Panc1 (cell line): ENCODE measurements around the gene DCP1A. TPM values are rescaled to one million over a fixed set of nuclear protein-coding genes. Genes with fewer than 3 reads are reported as not detected.

Source experiments
- ATAC-seq: fragments of 200-7000 bp; cut with Tn5 transposase; 2 replicates; pipeline ENCODE4 v1.9.1; 2020; ENCODE audit warnings: mild to moderate bottlenecking, moderate library complexity
- BruUV-seq: library from RNA; stranded (reverse); fragments of 400-500 nt; replicated peaks from 2 replicates; lab custom pipeline; 2021; lab: Mats Ljungman, UMichigan
- CTCF ChIA-PET: fragments of 300-600 bp; sonication (Branson Sonifier 250); formaldehyde crosslinking; loops from one replicate; lab custom pipeline; 2022; ENCODE audit warnings: antibody characterized with exemption; lab: Charles Lee
- POLR2A ChIA-PET: fragments of 300-600 bp; sonication (Branson Sonifier 250); formaldehyde crosslinking; loops from one replicate; lab custom pipeline; 2022; ENCODE audit warnings: antibody characterized with exemption; lab: Charles Lee
- DNase-seq: peaks from one replicate; pipeline ENCODE4 v3.0.0-alpha.2; 2010; ENCODE audit warnings: low read depth, low spot score
- H3K27ac ChIP-seq: 2 replicates; pipeline ENCODE4 v1.5.1; 2011; ENCODE audit warnings: mild to moderate bottlenecking, low read length, inconsistent platforms
- H3K27me3 ChIP-seq: fragments of 200-500 bp; sonication (Bioruptor generic); 2 replicates; pipeline ENCODE4 v1.6.0; 2014; ENCODE audit warnings: low read length, inconsistent platforms; ENCODE audit not compliant: control insufficient read depth, insufficient read depth
- H3K36me3 ChIP-seq: fragments of 200-500 bp; sonication (Bioruptor generic); 2 replicates; pipeline ENCODE4 v1.5.1; 2014; ENCODE audit warnings: inconsistent platforms, mild to moderate bottlenecking, low read length, moderate library complexity; ENCODE audit not compliant: control insufficient read depth, insufficient read depth
- H3K4me1 ChIP-seq: 2 replicates; pipeline ENCODE4 v1.5.1; 2011; ENCODE audit warnings: inconsistent platforms, mild to moderate bottlenecking, low read length, moderate library complexity; ENCODE audit not compliant: control insufficient read depth, insufficient read depth
- H3K4me3 ChIP-seq, 2 experiments: 2 replicates each; pipeline ENCODE4 v1.5.1; 2011 to 2012; ENCODE audit warnings: low read depth in 2 of 2, low read length in 2 of 2, mild to moderate bottlenecking in 2 of 2, inconsistent platforms in 1 of 2, moderate library complexity in 1 of 2
- H3K9me3 ChIP-seq: fragments of 200-500 bp; sonication (Bioruptor generic); 2 replicates; pipeline ENCODE4 v1.5.1; 2014; ENCODE audit warnings: low read depth, mild to moderate bottlenecking, inconsistent platforms, low read length, moderate library complexity; ENCODE audit not compliant: control insufficient read depth, insufficient read depth
- POLR2AphosphoS5 ChIP-seq: IDR thresholded peaks from 2 replicates; pipeline ENCODE4 v1.6.1; 2012; ENCODE audit warnings: mild to moderate bottlenecking, low read depth, low read length, moderate library complexity
- SIN3A ChIP-seq: IDR thresholded peaks from 2 replicates; pipeline ENCODE4 v1.6.1; 2012; ENCODE audit warnings: low read depth, mild to moderate bottlenecking, low read length, moderate library complexity, borderline replicate concordance; ENCODE audit not compliant: insufficient read depth
- TCF7L2 ChIP-seq: IDR thresholded peaks from 2 replicates; pipeline ENCODE4 v1.6.1; 2011; ENCODE audit warnings: mild to moderate bottlenecking, low read depth, low read length, inconsistent platforms
- in situ Hi-C: cut with HindIII; loops from 2 replicates; pipeline ENCODE4 v1.10.0; 2016; ENCODE audit warnings: low sequenced_read_pairs, low pct_unique_long_range_greater_than_20kb
- intact Hi-C: fragments of 100-400 bp; cut with micrococcal nuclease; formaldehyde crosslinking; loops from one replicate; pipeline ENCODE4 v1.10.0; 2022; ENCODE audit not compliant: unreplicated experiment
- total RNA-seq: library from RNA; stranded (reverse); gene quantifications from one replicate; pipeline ENCODE4 v1.2.1, GENCODE V29; 2021; ENCODE audit not compliant: unreplicated experiment
- TF ChIP-seq, protein P1 (sequence below), 2 experiments: IDR thresholded peaks; 2 replicates each; pipeline ENCODE4 v1.6.1; 2011 to 2012; ENCODE audit warnings: low read depth in 2 of 2, control low read depth in 1 of 2, low read length in 1 of 2, mild to moderate bottlenecking in 1 of 2, moderate library complexity in 1 of 2; ENCODE audit not compliant: insufficient read depth in 1 of 2
- TF ChIP-seq, protein P2 (sequence below): fragments of 450-650 bp; IDR thresholded peaks from 2 replicates; pipeline ENCODE4 v1.5.1; 2017; ENCODE audit warnings: mild to moderate bottlenecking

The DCP1A gene
- total RNA-seq, 1 experiment from 2014 or later, result 14.4 TPM

DNA sequence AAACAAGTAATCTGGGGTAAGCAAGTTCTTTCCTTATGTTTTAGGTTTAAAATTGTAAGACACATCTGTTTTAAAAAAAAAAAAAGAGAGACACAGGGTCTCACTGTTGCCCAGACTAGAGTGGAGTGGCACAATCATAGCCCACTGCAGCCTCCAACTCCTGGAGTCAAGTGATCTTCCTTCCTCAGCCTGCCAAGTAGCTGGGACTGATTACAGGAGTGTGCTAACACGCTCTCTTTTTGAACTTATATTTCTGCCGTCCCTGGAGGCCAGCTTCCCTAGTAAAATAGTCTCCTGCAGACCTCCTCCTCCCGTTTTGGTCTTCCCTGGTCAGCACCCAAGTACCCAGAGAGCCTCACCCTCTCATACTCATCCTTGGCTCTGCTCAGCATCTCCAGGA lies 35.5 kb downstream of the DCP1A start:
- in situ Hi-C loops, result no loop called here
- intact Hi-C loops, result no loop called here
- Histone ChIP-seq H3K4me3 (no peak overlapping the region), H3K36me3 (peaks cover 13% of the 10 kb centered on the region), H3K27ac (no peak overlapping the region), H3K9me3 (no peaks in the 10 kb centered on the region), H3K27me3 (no peaks in the 10 kb centered on the region), H3K4me1 (no peaks in the 10 kb centered on the region)
- DNase-seq, result no peak
- ChIA-PET CTCF (no interaction called here), POLR2A (no interaction called here)
- TF ChIP-seq SIN3A (no peak), TCF7L2 (no peak), POLR2AphosphoS5 (no peak)
- TF ChIP-seq, protein P1, sequence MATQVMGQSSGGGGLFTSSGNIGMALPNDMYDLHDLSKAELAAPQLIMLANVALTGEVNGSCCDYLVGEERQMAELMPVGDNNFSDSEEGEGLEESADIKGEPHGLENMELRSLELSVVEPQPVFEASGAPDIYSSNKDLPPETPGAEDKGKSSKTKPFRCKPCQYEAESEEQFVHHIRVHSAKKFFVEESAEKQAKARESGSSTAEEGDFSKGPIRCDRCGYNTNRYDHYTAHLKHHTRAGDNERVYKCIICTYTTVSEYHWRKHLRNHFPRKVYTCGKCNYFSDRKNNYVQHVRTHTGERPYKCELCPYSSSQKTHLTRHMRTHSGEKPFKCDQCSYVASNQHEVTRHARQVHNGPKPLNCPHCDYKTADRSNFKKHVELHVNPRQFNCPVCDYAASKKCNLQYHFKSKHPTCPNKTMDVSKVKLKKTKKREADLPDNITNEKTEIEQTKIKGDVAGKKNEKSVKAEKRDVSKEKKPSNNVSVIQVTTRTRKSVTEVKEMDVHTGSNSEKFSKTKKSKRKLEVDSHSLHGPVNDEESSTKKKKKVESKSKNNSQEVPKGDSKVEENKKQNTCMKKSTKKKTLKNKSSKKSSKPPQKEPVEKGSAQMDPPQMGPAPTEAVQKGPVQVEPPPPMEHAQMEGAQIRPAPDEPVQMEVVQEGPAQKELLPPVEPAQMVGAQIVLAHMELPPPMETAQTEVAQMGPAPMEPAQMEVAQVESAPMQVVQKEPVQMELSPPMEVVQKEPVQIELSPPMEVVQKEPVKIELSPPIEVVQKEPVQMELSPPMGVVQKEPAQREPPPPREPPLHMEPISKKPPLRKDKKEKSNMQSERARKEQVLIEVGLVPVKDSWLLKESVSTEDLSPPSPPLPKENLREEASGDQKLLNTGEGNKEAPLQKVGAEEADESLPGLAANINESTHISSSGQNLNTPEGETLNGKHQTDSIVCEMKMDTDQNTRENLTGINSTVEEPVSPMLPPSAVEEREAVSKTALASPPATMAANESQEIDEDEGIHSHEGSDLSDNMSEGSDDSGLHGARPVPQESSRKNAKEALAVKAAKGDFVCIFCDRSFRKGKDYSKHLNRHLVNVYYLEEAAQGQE (IDR thresholded peaks at IDR 0.05; ENCODE audit: insufficient read depth in 1 of 2, low read depth in 2 of 2, low read length in 1 of 2), result no peak
- TF ChIP-seq, protein P2, sequence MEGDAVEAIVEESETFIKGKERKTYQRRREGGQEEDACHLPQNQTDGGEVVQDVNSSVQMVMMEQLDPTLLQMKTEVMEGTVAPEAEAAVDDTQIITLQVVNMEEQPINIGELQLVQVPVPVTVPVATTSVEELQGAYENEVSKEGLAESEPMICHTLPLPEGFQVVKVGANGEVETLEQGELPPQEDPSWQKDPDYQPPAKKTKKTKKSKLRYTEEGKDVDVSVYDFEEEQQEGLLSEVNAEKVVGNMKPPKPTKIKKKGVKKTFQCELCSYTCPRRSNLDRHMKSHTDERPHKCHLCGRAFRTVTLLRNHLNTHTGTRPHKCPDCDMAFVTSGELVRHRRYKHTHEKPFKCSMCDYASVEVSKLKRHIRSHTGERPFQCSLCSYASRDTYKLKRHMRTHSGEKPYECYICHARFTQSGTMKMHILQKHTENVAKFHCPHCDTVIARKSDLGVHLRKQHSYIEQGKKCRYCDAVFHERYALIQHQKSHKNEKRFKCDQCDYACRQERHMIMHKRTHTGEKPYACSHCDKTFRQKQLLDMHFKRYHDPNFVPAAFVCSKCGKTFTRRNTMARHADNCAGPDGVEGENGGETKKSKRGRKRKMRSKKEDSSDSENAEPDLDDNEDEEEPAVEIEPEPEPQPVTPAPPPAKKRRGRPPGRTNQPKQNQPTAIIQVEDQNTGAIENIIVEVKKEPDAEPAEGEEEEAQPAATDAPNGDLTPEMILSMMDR, result no peak
- no TSS peak for BruUV-seq
- ATAC-seq, result no peak

DNA sequence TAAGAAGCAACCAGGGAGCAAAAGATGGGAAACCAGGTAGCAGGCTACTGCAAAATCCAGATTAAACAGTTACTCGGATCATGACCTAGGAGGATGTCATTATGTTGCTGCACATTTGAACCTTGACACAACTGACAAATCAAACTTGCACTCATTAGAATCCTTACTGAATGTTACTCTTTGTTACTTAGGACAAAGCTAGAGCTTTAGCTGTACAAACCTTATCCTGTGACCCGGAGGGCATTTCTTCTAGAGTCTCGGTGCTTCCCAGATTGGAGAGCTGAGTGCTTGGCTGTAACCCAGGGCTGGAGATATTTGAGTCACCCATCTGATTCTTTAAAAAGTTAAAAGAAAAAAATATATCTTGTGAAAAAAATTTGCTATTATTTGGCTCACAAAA lies 43.4 kb downstream of the DCP1A start:
- CTCF ChIA-PET, result no interaction called here
- H3K36me3 ChIP-seq, result peaks cover 16% of the 10 kb centered on the region
- POLR2A ChIA-PET, result no interaction called here
- no peak for DNase-seq
- no peak overlapping the region for H3K4me3 ChIP-seq
- no peak for ATAC-seq
- no peaks in the 10 kb centered on the region for H3K9me3 ChIP-seq
- H3K27ac ChIP-seq, result no peak overlapping the region
- in situ Hi-C loops, result no loop called here
- no peaks in the 10 kb centered on the region for H3K27me3 ChIP-seq
- intact Hi-C loops, result no loop called here
- H3K4me1 ChIP-seq, result no peaks in the 10 kb centered on the region
- TF ChIP-seq POLR2AphosphoS5 (no peak), TCF7L2 (no peak), SIN3A (no peak)
- TF ChIP-seq, protein P1 (IDR thresholded peaks at IDR 0.05; ENCODE audit: insufficient read depth in 1 of 2, low read depth in 2 of 2, low read length in 1 of 2), result no peak
- TF ChIP-seq, protein P2, result no peak
- no TSS peak for BruUV-seq
